Neuronal stem cell (in vitro differentiated cells): ENCODE measurements around the gene THRAP3.

ENCODE experiments used
- DNase-seq: peaks from one replicate; pipeline ENCODE4 v3.0.0-alpha.2; 2013; ENCODE audit warnings: low spot score
- H2AFZ ChIP-seq: one replicate; pipeline ENCODE4 v1.6.1; 2013; ENCODE audit warnings: mild to moderate bottlenecking, low read length, inconsistent platforms
- H2AK5ac ChIP-seq: 2 replicates; pipeline ENCODE4 v1.6.1; 2013; ENCODE audit warnings: low read depth, mild to moderate bottlenecking, inconsistent platforms, low read length, moderate library complexity, mixed read lengths
- H2BK120ac ChIP-seq: 2 replicates; pipeline ENCODE4 v1.6.1; 2013; ENCODE audit warnings: low read depth, mild to moderate bottlenecking, inconsistent platforms, low read length, moderate library complexity, mixed read lengths
- H2BK12ac ChIP-seq: one replicate; pipeline ENCODE4 v1.6.1; 2013; ENCODE audit warnings: low read length, inconsistent platforms
- H2BK15ac ChIP-seq: 2 replicates; pipeline ENCODE4 v1.6.1; 2013; ENCODE audit warnings: mild to moderate bottlenecking, low read length, inconsistent platforms, mixed read lengths
- H2BK5ac ChIP-seq: one replicate; pipeline ENCODE4 v1.6.1; 2013; ENCODE audit warnings: inconsistent platforms, mild to moderate bottlenecking, low read length, moderate library complexity
- H3K14ac ChIP-seq: one replicate; pipeline ENCODE4 v1.6.1; 2013; ENCODE audit warnings: low read length, inconsistent platforms
- H3K18ac ChIP-seq: 2 replicates; pipeline ENCODE4 v1.6.1; 2013; ENCODE audit warnings: low read length, inconsistent platforms
- H3K23ac ChIP-seq: 2 replicates; pipeline ENCODE4 v1.6.1; 2013; ENCODE audit warnings: low read depth, mild to moderate bottlenecking, mixed read lengths, low read length, inconsistent platforms; ENCODE audit not compliant: poor library complexity
- H3K27ac ChIP-seq: replicated peaks from 3 replicates; pipeline ENCODE4 v1.5.1; 2013; ENCODE audit warnings: low read length, inconsistent platforms
- H3K27me3 ChIP-seq, 3 experiments: 2 replicates each; pipeline ENCODE4 v1.6.1; 2013; ENCODE audit warnings: low read length in 3 of 3, mild to moderate bottlenecking in 2 of 3, inconsistent platforms in 1 of 3, low read depth in 1 of 3, mixed read lengths in 1 of 3, moderate library complexity in 1 of 3; ENCODE audit not compliant: control insufficient read depth in 3 of 3, insufficient read depth in 3 of 3
- H3K36me3 ChIP-seq, 2 donors: replicated peaks in 1 of 2; 2 replicates each; pipeline ENCODE4 v1.6.1; 2013; ENCODE audit warnings: low read length in 2 of 2; ENCODE audit not compliant: control insufficient read depth in 2 of 2, insufficient read depth in 2 of 2
- H3K4ac ChIP-seq: 2 replicates; pipeline ENCODE4 v1.6.1; 2013; ENCODE audit warnings: inconsistent platforms, mild to moderate bottlenecking, low read length, moderate library complexity
- H3K4me1 ChIP-seq, 2 donors: 1 replicate in 1 of 2; 2 replicates in 1 of 2; pipeline ENCODE4 v1.6.1; 2013; ENCODE audit warnings: low read length in 2 of 2, low read depth in 1 of 2; ENCODE audit not compliant: control insufficient read depth in 2 of 2, insufficient read depth in 1 of 2
- H3K4me2 ChIP-seq: one replicate; pipeline ENCODE4 v1.6.1; 2013; ENCODE audit warnings: mild to moderate bottlenecking, low read length, inconsistent platforms; ENCODE audit not compliant: insufficient read depth, poor library complexity, severe bottlenecking
- H3K4me3 ChIP-seq, 2 donors: 2 replicates each; pipeline ENCODE4 v1.5.1; 2013; ENCODE audit warnings: low read length in 2 of 2, mild to moderate bottlenecking in 2 of 2, inconsistent platforms in 1 of 2, moderate library complexity in 1 of 2
- H3K79me1 ChIP-seq: one replicate; pipeline ENCODE4 v1.6.1; 2013; ENCODE audit warnings: low read depth, mild to moderate bottlenecking, inconsistent platforms, low read length, moderate library complexity
- H3K9ac ChIP-seq: one replicate; pipeline ENCODE4 v1.6.1; 2013; ENCODE audit warnings: mild to moderate bottlenecking, low read depth, low read length, inconsistent platforms; ENCODE audit not compliant: poor library complexity
- H3K9me3 ChIP-seq, 2 donors: replicated peaks in 1 of 2; 2 replicates each; pipeline versions ENCODE3 to v1.6.1; 2013; ENCODE audit warnings: low read length in 2 of 2, mild to moderate bottlenecking in 2 of 2, inconsistent platforms in 1 of 2, low read depth in 1 of 2, mixed read lengths in 1 of 2, moderate library complexity in 1 of 2; ENCODE audit not compliant: control insufficient read depth in 2 of 2, insufficient read depth in 1 of 2
- H4K8ac ChIP-seq: one replicate; pipeline ENCODE4 v1.6.1; 2013; ENCODE audit warnings: low read depth, mild to moderate bottlenecking, inconsistent platforms, low read length, moderate library complexity
- H4K91ac ChIP-seq: one replicate; pipeline ENCODE4 v1.6.1; 2013; ENCODE audit warnings: low read length, low read depth, mild to moderate bottlenecking, inconsistent platforms; ENCODE audit not compliant: poor library complexity
- WGBS, 2 donors: extraction: QIAGEN DNeasy Blood & Tissue Kit; methylation state at CpG; one replicate each; pipeline ENCODE4 v1.1.7; 2013; ENCODE audit warnings: missing lambda C conversion rate in 2 of 2, mixed read lengths in 1 of 2; ENCODE audit not compliant: insufficient read length in 2 of 2, insufficient replicate concordance in 1 of 2; ENCODE audit errors: extremely low coverage in 2 of 2; 5-methylcytosine and 5-hydroxymethylcytosine counted together

The THRAP3 gene

DNA sequence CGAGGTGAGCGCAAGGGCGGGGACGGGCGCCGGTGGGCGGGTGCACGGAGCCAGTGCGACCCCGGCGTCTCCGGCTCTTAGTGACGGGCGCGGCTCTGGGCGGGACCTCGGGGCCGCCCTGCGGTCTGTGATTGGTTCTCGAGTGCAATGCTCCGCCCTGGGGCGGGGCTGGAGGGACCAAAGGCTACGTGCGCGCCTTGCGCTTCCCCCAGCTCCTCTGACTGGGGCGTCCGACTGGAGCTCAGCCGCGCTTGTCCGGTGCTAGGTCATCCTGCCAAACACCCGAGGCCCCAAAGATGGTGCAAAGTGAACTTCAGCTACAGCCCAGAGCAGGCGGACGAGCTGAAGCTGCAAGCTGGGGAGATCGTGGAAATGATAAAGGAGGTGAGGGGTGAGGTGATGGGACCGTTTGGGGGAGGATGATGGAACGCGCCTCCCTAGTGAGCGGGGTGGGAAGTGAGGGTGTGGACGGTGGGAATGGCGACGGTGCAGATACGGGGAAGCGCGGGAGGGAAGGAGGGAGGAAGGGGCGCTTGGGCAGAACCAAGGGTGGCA is 82.7 kb downstream of the THRAP3 start:
- peak overlapping the region; percentile 97 for H3K4ac ChIP-seq
- H3K27me3 ChIP-seq: no peaks in the 10 kb centered on the region
- peak overlapping the region; percentile 87 for H2BK5ac ChIP-seq
- DNase-seq: peak; percentile 95
- H2AK5ac ChIP-seq: peak overlapping the region; percentile 40
- peak overlapping the region; percentile 71 for H2BK15ac ChIP-seq
- H3K14ac ChIP-seq: peak overlapping the region; percentile 98
- peak overlapping the region; percentile 95 for H3K4me2 ChIP-seq
- H3K9me3 ChIP-seq: no peaks in the 10 kb centered on the region
- H3K36me3 ChIP-seq: peaks cover 17 to 84% of the 10 kb centered on the region in 2 donors
- peak overlapping the region; percentile 94 for H3K18ac ChIP-seq
- H3K9ac ChIP-seq: peak overlapping the region; percentile 95
- H4K8ac ChIP-seq: no peak overlapping the region
- no peak overlapping the region for H2AFZ ChIP-seq
- no peak overlapping the region for H3K27ac ChIP-seq
- no peak overlapping the region for H4K91ac ChIP-seq
- H2BK12ac ChIP-seq: no peak overlapping the region
- no peaks in the 10 kb centered on the region for H3K79me1 ChIP-seq
- peak overlapping the region; percentile 31 to 83 for H3K4me3 ChIP-seq
- H3K4me1 ChIP-seq: peaks cover 5 to 15% of the 10 kb centered on the region in 2 donors
- WGBS, 2 donors: no CpG with 5 or more reads among the region's 46 CpGs
- H3K23ac ChIP-seq: peak overlapping the region; percentile 80
- H2BK120ac ChIP-seq: peak overlapping the region; percentile 5

DNA sequence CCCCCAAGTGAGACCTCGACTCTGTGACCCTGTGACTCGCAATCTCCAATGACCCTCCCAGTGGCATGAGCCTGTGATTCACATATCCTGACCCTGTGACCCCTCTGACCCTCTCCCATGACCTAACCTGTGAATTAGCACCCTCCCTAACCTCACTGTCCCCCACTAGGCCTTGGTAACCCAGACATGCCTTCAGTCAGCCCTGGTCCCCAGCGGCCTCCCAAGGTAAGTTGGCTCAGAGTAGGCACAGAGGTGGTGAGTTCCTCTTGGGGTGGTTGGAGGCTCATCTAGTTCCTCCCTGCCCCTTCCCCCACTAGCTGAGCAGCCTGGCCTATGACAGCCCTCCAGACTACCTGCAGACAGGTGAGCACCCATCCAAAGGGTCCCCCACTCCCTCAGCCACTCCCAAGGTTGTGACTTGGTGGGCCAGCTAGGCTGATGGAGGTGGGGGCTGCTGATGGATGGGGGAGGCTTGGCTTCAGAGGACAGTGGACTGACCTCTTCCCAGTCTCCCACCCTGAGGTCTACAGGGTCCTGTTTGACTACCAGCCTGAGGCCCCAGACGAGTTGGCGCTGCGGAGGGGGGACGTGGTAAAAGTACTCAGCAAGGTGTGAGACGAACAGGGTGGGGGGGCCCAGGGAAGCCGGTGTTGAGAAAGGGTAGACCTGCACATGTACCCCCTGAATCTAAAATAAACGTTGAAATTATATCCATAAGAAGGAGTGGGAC is 83.5 kb downstream of the THRAP3 start:
- Histone ChIP-seq H3K14ac (peak overlapping the region; percentile 5), H3K4ac (no peak overlapping the region), H4K91ac (no peak overlapping the region), H2BK12ac (no peak overlapping the region), H3K79me1 (no peaks in the 10 kb centered on the region), H3K27me3 (no peaks in the 10 kb centered on the region), H3K18ac (peak overlapping the region; percentile 94), H3K27ac (no peak overlapping the region), H3K4me3 (no peak overlapping the region), H2AK5ac (no peak overlapping the region), H4K8ac (no peak overlapping the region), H2BK120ac (peak overlapping the region; percentile 5), H2BK15ac (peak overlapping the region; percentile 71), H3K4me2 (peak overlapping the region; percentile 95), H3K9ac (peak overlapping the region; percentile 95), H3K23ac (peak overlapping the region; percentile 80), H3K36me3 (peaks cover 9 to 83% of the 10 kb centered on the region in 2 donors), H3K4me1 (peaks cover 5 to 15% of the 10 kb centered on the region in 2 donors), H2AFZ (no peak overlapping the region), H2BK5ac (no peak overlapping the region), H3K9me3 (no peaks in the 10 kb centered on the region)
- no CpG with 5 or more reads among the region's 10 CpGs for WGBS, 2 donors
- DNase-seq: no peak

GRCh38 chr1:36309397-36309796 is 85.2 kb downstream of the THRAP3 start:
- Histone ChIP-seq H3K14ac (no peak overlapping the region), H3K79me1 (no peaks in the 10 kb centered on the region), H3K36me3 (peaks cover 2 to 67% of the 10 kb centered on the region in 2 donors), H2BK12ac (no peak overlapping the region), H3K23ac (no peak overlapping the region), H2BK15ac (no peak overlapping the region), H3K4me2 (no peak overlapping the region), H3K18ac (no peak overlapping the region), H3K9ac (no peak overlapping the region), H3K27me3 (no peaks in the 10 kb centered on the region), H3K27ac (no peak overlapping the region), H3K4me3 (no peak overlapping the region), H2AK5ac (no peak overlapping the region), H3K9me3 (peaks cover 0 to 3% of the 10 kb centered on the region in 2 donors), H2AFZ (no peak overlapping the region), H4K91ac (no peak overlapping the region), H4K8ac (no peak overlapping the region), H2BK5ac (no peak overlapping the region), H3K4ac (no peak overlapping the region), H3K4me1 (peaks cover 0 to 15% of the 10 kb centered on the region in 2 donors), H2BK120ac (no peak overlapping the region)
- WGBS, 2 donors: no CpG with 5 or more reads among the region's 7 CpGs
- DNase-seq: no peak

GRCh38 chr1:36320291-36320761 is 96.1 kb downstream of the THRAP3 start:
- Histone ChIP-seq H3K27ac (no peak overlapping the region), H3K23ac (peak overlapping the region; percentile 98), H2AK5ac (peak overlapping the region; percentile 16)

More at GRCh38 chr1:36320291-36320761, 96.1 kb downstream of the THRAP3 start:
- Histone ChIP-seq H3K14ac (no peak overlapping the region), H3K18ac (peak overlapping the region; percentile 22), H2BK12ac (no peak overlapping the region), H4K91ac (no peak overlapping the region), H3K9me3 (peaks cover 0 to 2% of the 10 kb centered on the region in 2 donors), H3K27me3 (peaks cover 0 to 38% (median 2%) of the 10 kb centered on the region in 3 experiments), H3K36me3 (peaks cover 0 to 51% of the 10 kb centered on the region in 2 donors), H4K8ac (no peak overlapping the region), H2AFZ (no peak overlapping the region), H3K79me1 (no peaks in the 10 kb centered on the region), H2BK5ac (no peak overlapping the region), H2BK15ac (peak overlapping the region; percentile 32), H3K4me2 (peak overlapping the region; percentile 89), H3K4ac (no peak overlapping the region), H3K9ac (peak overlapping the region; percentile 64), H3K4me3 (peak overlapping the region in 1 of 2 donors; percentile 75), H3K4me1 (peaks cover 14 to 25% of the 10 kb centered on the region in 2 donors), H2BK120ac (no peak overlapping the region)
- WGBS, 2 donors: no CpG with 5 or more reads among the region's 16 CpGs
- DNase-seq: no peak
